GM21390 (cell line): ENCODE data around the gene COL5A1.

Experiments
- ATAC-seq: cut with Tn5 transposase; IDR thresholded peaks from one replicate; pipeline ENCODE4 v1.9.1; 2021; ENCODE audit not compliant: unreplicated experiment

COL5A1 gene

GRCh38 chr9:134724202-134724911 is 82.8 kb downstream of the COL5A1 start:
- ATAC-seq: no peak

GRCh38 chr9:134724912-134725604 is 83.5 kb downstream of the COL5A1 start:
- ATAC-seq: no peak

DNA sequence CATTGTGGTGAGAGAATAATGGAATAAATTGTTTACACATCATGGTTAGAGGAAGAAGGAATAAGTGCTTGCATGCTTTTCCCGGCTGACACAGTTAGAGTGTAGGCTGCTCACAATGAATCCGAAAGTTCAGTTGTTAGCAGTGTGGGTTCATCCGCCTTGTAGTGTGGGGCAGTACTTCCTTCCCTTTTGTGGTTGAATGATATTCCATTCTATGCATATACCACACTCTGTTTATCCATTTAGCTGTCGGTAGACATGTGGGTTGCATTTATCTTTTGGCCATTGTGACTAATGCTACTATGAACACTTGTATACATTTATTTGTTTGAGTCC is 84.0 kb downstream of the COL5A1 start:
- ATAC-seq: no peak

- ATAC-seq: no peak
Observed at GRCh38 chr9:134726026-134726721, 84.6 kb downstream of the COL5A1 start.

DNA sequence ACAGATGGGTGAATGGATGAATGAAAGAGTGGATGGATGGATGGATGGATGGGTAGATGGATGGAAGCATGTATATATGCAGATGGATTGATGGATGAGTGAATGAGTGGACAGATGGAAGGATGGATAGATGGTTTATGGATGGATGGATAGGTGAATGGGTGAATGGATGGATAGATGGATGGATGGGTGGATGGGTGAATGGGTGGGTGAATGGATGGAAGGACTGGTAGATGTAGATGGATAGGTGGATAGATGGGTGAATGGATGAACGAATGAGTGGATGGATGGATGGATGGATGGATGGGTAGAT is 85.1 kb downstream of the COL5A1 start:
- no peak for ATAC-seq

DNA sequence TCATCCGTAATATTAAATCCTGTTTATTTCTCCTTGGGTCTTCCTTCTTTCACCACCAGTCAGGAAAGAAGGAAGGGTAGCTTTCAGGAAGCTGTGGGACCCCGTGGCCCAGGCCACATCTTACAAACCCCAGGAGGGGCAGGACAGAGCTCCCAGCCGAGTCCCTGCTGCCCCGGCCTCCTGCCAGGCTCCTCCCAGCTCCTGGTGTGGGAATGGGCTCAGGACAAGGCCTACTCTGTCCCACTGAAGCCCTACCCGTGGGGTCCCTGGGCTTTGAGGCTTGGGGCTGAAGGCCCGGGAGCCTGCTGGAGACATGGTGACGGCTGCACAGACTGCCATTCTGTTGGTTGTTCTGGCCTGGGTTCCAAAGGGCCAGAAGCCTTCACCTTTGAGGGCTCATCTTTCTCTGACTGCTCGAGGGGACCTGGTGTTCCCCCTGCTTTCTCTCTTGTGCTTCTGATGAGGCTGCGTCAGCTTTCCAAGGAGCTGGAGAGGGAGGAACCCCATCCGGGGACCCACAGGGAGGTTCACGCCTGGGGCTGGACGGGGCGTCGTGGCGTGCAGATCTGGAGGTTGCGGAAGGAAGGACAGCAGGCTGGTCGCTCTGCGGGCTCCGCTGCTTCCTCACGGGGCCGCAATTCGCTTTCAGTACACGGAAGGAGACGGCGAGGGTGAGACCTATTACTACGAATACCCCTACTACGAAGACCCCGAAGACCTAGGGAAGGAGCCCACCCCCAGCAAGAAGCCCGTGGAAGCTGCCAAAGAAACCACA is 86.6 kb downstream of the COL5A1 start:
- no peak for ATAC-seq

- ATAC-seq: no peak
Observed at GRCh38 chr9:134728801-134729495, 87.3 kb downstream of the COL5A1 start.

DNA sequence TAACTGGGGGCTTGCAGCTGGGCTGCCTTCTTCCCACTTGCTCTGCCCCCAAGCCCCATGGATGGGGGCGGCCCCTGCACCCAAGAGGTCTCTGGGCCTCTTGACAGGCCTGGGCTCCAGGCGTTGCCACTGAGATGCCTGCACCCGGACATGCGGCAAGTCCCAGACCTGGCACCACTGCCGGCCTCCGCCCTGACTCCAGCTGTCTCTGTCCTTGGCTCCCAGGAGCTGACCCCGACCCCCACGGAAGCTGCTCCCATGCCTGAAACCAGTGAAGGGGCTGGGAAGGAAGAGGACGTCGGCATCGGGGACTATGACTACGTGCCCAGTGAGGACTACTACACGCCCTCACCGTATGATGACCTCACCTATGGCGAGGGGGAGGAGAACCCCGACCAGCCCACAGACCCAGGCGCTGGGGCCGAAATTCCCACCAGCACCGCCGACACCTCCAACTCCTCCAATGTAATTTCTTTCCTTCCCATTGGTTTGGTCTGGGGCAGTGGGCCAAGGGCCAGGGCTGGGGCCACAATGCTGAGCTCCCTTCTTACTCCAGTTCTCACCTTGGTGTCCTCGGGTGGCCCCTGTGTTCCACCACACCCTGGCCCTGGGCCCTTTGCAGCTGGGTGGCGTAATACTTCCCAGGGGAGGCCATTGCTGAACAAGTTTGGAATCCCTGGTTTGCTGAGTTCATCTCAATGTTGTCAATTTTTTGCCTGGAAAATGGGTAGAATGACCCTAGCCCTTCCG is 88.6 kb downstream of the COL5A1 start:
- no peak for ATAC-seq

DNA sequence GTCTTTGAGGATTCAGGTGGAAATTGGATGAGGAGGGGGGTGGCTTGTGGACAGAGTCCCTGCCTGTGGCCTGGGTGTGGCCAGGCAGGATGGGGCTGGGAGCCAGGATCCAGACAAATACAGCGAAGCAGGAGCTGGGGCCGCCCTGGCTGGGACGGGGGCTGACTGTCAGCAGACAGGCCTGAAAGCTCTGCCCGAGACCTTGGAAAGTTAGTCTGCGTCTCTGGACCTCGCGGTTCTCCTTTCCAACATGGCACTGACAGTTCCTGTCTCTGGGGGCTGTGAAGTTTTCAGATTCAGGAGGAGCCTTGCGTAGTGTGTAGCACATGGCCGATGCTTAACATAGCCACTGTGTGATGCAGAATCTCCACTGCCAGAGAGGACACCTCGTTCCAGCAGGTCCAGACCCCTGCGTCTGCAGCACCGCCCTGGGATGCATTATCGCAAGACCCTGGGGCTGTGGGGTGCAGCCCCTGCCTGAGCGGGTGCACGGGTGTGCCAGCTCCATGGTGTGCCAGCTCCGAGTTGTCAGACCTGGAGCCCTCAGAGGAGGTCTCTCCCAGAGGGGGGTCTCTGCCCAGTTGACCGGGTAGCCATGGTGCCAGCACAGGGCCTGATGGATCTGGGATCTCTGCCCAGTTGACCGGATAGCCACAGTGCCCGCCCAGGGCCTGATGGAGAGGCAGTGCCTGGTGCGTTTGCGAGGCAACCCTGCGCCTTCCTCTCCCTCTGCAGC is 89.3 kb downstream of the COL5A1 start:
- ATAC-seq: no peak

- ATAC-seq: no peak
Observed at GRCh38 chr9:134731497-134732391, 90.1 kb downstream of the COL5A1 start.

DNA sequence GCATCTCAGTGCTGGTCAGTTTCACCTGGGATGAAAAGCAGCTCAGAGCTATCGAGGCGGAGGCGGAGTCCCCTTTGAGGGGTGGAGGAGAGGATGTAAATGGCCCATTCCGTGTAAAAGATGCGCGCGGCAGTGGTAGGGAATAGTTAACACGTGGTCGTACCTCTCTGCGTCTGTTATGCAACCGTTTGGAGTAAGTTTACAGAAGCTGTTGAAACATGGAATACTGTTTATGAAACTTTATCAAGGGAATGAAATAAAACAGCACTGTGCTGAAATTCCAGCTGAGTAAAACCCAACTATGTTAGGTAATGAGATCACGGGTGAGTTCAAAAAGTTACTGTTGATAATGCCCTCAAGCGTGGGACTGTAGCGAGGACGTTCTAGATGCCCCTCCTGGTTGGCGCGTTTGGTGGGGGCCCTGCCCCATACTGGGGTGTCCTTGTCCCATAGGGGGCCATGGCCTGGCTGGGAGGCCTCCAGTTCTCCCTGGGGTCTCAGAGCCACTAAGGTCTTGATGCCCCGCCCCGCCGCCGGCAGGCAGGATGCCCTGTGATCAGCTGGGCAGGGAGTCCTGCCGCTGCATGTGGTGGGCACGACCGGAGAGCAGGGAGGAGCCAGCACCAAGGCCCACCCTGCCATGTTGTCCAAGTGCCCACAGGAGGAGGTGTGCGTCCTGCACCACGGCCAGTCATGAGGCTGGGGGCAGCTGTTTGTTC is 90.9 kb downstream of the COL5A1 start:
- no peak for ATAC-seq

- no peak for ATAC-seq
Observed at GRCh38 chr9:134733480-134734232, 92.1 kb downstream of the COL5A1 start.

DNA sequence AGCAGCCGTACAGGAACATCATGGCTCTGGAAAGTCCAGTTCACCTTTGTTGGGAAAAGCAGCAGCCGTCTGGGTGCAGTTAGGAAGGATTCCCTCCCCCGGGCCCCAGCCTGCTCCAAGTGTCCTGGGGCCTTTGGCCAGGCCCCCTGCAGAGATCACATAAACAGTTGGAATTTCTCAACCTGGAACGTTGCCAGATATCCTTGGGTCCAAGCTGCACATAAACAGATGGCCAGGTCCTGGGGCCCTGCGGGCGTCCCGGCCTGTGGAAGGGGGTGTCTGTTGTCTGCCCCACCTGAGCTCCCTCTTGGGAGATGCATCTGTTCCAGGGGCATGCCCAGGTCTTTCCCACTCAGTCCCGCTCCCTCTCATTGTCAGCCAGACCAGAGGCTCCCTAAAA is 92.7 kb downstream of the COL5A1 start:
- no peak for ATAC-seq

GRCh38 chr9:134735441-134736175 is 94.0 kb downstream of the COL5A1 start:
- ATAC-seq: no peak

DNA sequence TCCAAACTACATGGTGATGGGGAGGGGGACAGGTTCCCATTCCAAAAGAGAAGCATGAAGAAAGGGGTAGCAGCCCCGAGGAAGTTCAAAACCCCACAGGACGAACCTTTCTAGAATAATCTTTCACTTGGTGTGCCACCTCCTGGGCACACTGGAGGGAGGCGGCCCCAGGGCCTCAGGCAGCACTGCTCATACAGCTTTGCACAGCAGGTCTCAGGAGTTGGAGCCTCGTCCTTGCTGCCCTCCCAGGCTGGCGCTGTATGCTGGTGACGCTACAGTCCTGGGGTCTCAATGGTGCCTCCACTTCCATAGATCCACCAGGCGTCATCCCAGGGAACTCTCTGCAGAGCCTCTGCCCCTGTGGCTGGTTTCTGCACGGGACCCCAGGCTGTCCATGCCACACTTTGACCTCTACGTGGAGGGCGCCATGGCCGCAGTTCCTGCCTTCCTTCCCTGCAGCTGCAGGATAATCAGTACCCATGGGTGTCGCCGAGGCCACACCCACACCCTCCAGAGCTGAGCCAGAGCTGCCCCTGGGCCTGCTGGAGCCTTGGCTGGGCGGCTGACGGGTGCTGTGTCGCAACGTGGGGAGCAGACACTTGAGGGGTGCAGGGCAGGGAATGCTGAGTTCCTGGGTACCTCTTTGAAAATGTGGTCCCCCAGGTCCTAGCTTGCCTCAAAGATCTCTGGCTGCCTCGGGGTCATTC is 95.3 kb downstream of the COL5A1 start:
- no peak for ATAC-seq
